ENCODE data around the gene TECTB. TPM values are rescaled to one million over a fixed set of nuclear protein-coding genes. Genes with fewer than 3 reads are reported as not detected.

Gene TECTB
- total RNA-seq, 1 experiment from 2014 or later, result 0.07 TPM

DNA sequence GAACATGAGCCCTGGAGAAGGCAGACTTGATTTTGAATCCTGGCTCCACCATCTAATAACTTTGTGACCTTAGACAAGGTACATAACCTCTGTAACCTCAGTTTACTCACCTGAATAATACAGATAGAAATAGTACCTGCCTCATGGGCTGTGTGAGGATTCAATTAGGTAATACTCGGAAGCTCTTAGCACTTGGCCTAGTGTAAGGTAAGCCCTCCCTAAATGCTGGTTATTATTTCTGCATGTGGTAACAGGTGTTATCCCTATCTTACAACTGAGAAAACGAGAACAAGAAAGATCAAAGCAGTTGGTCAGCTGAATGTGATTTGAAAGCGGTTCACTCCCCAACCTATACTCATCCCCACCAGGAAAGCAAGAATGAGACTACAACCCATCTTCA lies 62.0 kb downstream of the TECTB start:
- no peak for ATAC-seq
- no peak for DNase-seq (ENCODE audit: low read depth, low spot score)
- Histone ChIP-seq H3K4me1 (ENCODE audit: control insufficient read depth in 1 of 2, insufficient read depth in 2 of 2, low read length in 2 of 2) (peaks cover 10 to 28% of the 10 kb centered on the region in 2 experiments; a peak in 3 of 4 replicates), H3K36me3 (ENCODE audit: control insufficient read depth in 1 of 2, insufficient read depth in 2 of 2, low read length in 2 of 2) (no peaks in the 10 kb centered on the region), H3K9me2 (ENCODE audit: insufficient read depth) (no peaks in the 10 kb centered on the region), H3K27me3 (ENCODE audit: insufficient read depth, low read length) (no peaks in the 10 kb centered on the region), H3K4me3 (replicated peaks in 1 of 2; ENCODE audit: low read depth in 1 of 2, low read length in 2 of 2) (no peak overlapping the region), H3K79me2 (ENCODE audit: insufficient read depth, low read length) (no peaks in the 10 kb centered on the region), H4K20me1 (ENCODE audit: insufficient read depth) (no peaks in the 10 kb centered on the region), H2AFZ (ENCODE audit: low read depth, low read length, poor library complexity, severe bottlenecking) (no peak overlapping the region), H3K9ac (ENCODE audit: low read length) (no peak overlapping the region), H3K4me2 (ENCODE audit: low read length) (no peak overlapping the region), H3K9me3 (ENCODE audit: control insufficient read depth in 1 of 2, insufficient read depth in 1 of 2, low read depth in 1 of 2, low read length in 2 of 2) (no peaks in the 10 kb centered on the region), H3K27ac (ENCODE audit: low read depth, low read length) (no peak overlapping the region)
- no TSS peak for BruUV-seq (replicated peaks)
- ChIA-PET POLR2A (no interaction called here), CTCF (no interaction called here), RAD21 (ENCODE audit: low non-redundant PET in 1 of 2, low total read pairs in 2 of 2, uncharacterized antibody in 2 of 2, unreplicated experiment in 2 of 2) (no interaction called here)
- intact Hi-C loops (cut with micrococcal nuclease), result no loop called here
- no peak for TF ChIP-seq POLR2AphosphoS5 (IDR thresholded peaks at IDR 0.05; ENCODE audit: low read depth, low read length)

GRCh38 chr10:112345743-112346142 lies 62.5 kb downstream of the TECTB start:
- POLR2A ChIA-PET, result no interaction called here
- BruUV-seq (replicated peaks), result no TSS peak
- H3K9me2 ChIP-seq (ENCODE audit: insufficient read depth), result no peaks in the 10 kb centered on the region
- DNase-seq (ENCODE audit: low read depth, low spot score), result no peak
- H2AFZ ChIP-seq (ENCODE audit: low read depth, low read length, poor library complexity, severe bottlenecking), result no peak overlapping the region
- ATAC-seq, result no peak
- no peak overlapping the region for H3K4me2 ChIP-seq (ENCODE audit: low read length)
- TF ChIP-seq, protein P1, sequence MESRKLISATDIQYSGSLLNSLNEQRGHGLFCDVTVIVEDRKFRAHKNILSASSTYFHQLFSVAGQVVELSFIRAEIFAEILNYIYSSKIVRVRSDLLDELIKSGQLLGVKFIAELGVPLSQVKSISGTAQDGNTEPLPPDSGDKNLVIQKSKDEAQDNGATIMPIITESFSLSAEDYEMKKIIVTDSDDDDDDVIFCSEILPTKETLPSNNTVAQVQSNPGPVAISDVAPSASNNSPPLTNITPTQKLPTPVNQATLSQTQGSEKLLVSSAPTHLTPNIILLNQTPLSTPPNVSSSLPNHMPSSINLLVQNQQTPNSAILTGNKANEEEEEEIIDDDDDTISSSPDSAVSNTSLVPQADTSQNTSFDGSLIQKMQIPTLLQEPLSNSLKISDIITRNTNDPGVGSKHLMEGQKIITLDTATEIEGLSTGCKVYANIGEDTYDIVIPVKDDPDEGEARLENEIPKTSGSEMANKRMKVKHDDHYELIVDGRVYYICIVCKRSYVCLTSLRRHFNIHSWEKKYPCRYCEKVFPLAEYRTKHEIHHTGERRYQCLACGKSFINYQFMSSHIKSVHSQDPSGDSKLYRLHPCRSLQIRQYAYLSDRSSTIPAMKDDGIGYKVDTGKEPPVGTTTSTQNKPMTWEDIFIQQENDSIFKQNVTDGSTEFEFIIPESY (IDR thresholded peaks at IDR 0.05; ENCODE audit: extremely low read depth, insufficient replicate concordance, low read length), result no peak
- no peak for TF ChIP-seq ATF3 (IDR thresholded peaks at IDR 0.05)
- no peak for TF ChIP-seq ZNF274 (IDR thresholded peaks at IDR 0.05; ENCODE audit: low read depth, low read length)
- TF ChIP-seq CTCF (IDR thresholded peaks at IDR 0.05 in 2 of 3, conservative IDR thresholded peaks at IDR 0.05 in 1 of 3; ENCODE audit: borderline replicate concordance in 1 of 3, insufficient read depth in 1 of 3, low read depth in 2 of 3, low read length in 2 of 3), result no peak
- TF ChIP-seq EZH2phosphoT487 (IDR thresholded peaks at IDR 0.05; ENCODE audit: borderline replicate concordance), result no peak
- no peak for TF ChIP-seq POLR2AphosphoS5 (IDR thresholded peaks at IDR 0.05; ENCODE audit: low read depth, low read length)
- no peak for TF ChIP-seq POLR2A (IDR thresholded peaks at IDR 0.05; ENCODE audit: borderline replicate concordance, extremely low read depth, insufficient read depth, insufficient read length)
- TF ChIP-seq SP1 (IDR thresholded peaks at IDR 0.05; ENCODE audit: low read depth), result no peak
- TF ChIP-seq CBX3 (IDR thresholded peaks at IDR 0.05; ENCODE audit: low read depth), result no peak
- no peak for TF ChIP-seq ZFX (IDR thresholded peaks at IDR 0.05)
- H3K27me3 ChIP-seq (ENCODE audit: insufficient read depth, low read length), result no peaks in the 10 kb centered on the region
- H3K36me3 ChIP-seq (ENCODE audit: control insufficient read depth in 1 of 2, insufficient read depth in 2 of 2, low read length in 2 of 2), result no peaks in the 10 kb centered on the region
- intact Hi-C loops (cut with micrococcal nuclease), result no loop called here
- RAD21 ChIA-PET (ENCODE audit: low non-redundant PET in 1 of 2, low total read pairs in 2 of 2, uncharacterized antibody in 2 of 2, unreplicated experiment in 2 of 2), result no interaction called here
- CTCF ChIA-PET, result no interaction called here
- no peak overlapping the region for H3K27ac ChIP-seq (ENCODE audit: low read depth, low read length)
- H3K4me3 ChIP-seq (replicated peaks in 1 of 2; ENCODE audit: low read depth in 1 of 2, low read length in 2 of 2), result no peak overlapping the region
- H3K9me3 ChIP-seq (ENCODE audit: control insufficient read depth in 1 of 2, insufficient read depth in 1 of 2, low read depth in 1 of 2, low read length in 2 of 2), result no peaks in the 10 kb centered on the region
- H4K20me1 ChIP-seq (ENCODE audit: insufficient read depth), result no peaks in the 10 kb centered on the region
- no peaks in the 10 kb centered on the region for H3K79me2 ChIP-seq (ENCODE audit: insufficient read depth, low read length)
- peaks cover 10 to 22% of the 10 kb centered on the region in 2 experiments; a peak in 3 of 4 replicates for H3K4me1 ChIP-seq (ENCODE audit: control insufficient read depth in 1 of 2, insufficient read depth in 2 of 2, low read length in 2 of 2)
- H3K9ac ChIP-seq (ENCODE audit: low read length), result no peak overlapping the region

Data from HCT116 (cell line).